Hepatocyte (in vitro differentiated cells): ENCODE results near the gene TRABD. TPM values are rescaled to one million over a fixed set of nuclear protein-coding genes. Genes with fewer than 3 reads are reported as not detected.

Experiments used
- DNase-seq: peaks from one replicate; pipeline ENCODE4 v3.0.0-alpha.2; 2016; ENCODE audit warnings: low spot score
- H2AFZ ChIP-seq: fragments of 200-600 bp; sonication (generic); 2 replicates; pipeline ENCODE4 v1.6.0; 2016; ENCODE audit warnings: antibody characterized with exemption, mild to moderate bottlenecking
- H3K27ac ChIP-seq: fragments of 200-600 bp; sonication (generic); 2 replicates; pipeline ENCODE4 v1.5.1; 2016; ENCODE audit warnings: mild to moderate bottlenecking
- H3K27me3 ChIP-seq: fragments of 200-600 bp; sonication (generic); 2 replicates; pipeline ENCODE4 v1.6.1; 2016
- H3K36me3 ChIP-seq: fragments of 200-600 bp; sonication (generic); replicated peaks from 2 replicates; pipeline ENCODE4 v1.5.1; 2016; ENCODE audit warnings: low read depth; ENCODE audit not compliant: insufficient read depth
- H3K4me1 ChIP-seq: fragments of 200-600 bp; sonication (generic); 2 replicates; pipeline ENCODE4 v1.5.1; 2016; ENCODE audit warnings: mild to moderate bottlenecking, moderate library complexity; ENCODE audit not compliant: insufficient read depth
- H3K4me2 ChIP-seq: fragments of 200-600 bp; sonication (generic); 2 replicates; pipeline ENCODE4 v1.6.0; 2016
- H3K4me3 ChIP-seq: fragments of 200-600 bp; sonication (generic); 2 replicates; pipeline ENCODE4 v1.5.1; 2016; ENCODE audit warnings: mild to moderate bottlenecking
- H3K79me2 ChIP-seq: fragments of 200-600 bp; sonication (generic); 2 replicates; pipeline ENCODE4 v1.6.0; 2017; ENCODE audit warnings: mild to moderate bottlenecking
- H3K9me2 ChIP-seq: fragments of 200-600 bp; sonication (generic); replicated peaks from 2 replicates; pipeline ENCODE4 v1.6.0; 2017; ENCODE audit warnings: mild to moderate bottlenecking; ENCODE audit not compliant: insufficient read depth
- H3K9me3 ChIP-seq: fragments of 200-600 bp; sonication (generic); 2 replicates; pipeline ENCODE4 v1.5.1; 2016; ENCODE audit warnings: low read depth, mild to moderate bottlenecking
- H4K20me1 ChIP-seq: fragments of 200-600 bp; sonication (generic); 2 replicates; pipeline ENCODE4 v1.6.0; 2016; ENCODE audit warnings: mild to moderate bottlenecking; ENCODE audit not compliant: insufficient read depth, poor library complexity, severe bottlenecking
- EZH2 ChIP-seq: fragments of 200-600 bp; sonication (generic); IDR thresholded peaks from 2 replicates; pipeline ENCODE4 v1.6.1; 2016; ENCODE audit warnings: antibody characterized with exemption, mild to moderate bottlenecking, borderline replicate concordance
- EZH2phosphoT487 ChIP-seq: fragments of 200-600 bp; sonication (generic); IDR thresholded peaks from one replicate; pipeline ENCODE4 v1.6.1; 2018; ENCODE audit warnings: antibody characterized with exemption, mild to moderate bottlenecking, low read depth, moderate library complexity; ENCODE audit not compliant: unreplicated experiment, severe bottlenecking
- WGBS: methylation state at CpG from one replicate; pipeline ENCODE4 v1.1.6; 2016; ENCODE audit warnings: low lambda C conversion rate; ENCODE audit errors: missing lambda C conversion rate; 5-methylcytosine and 5-hydroxymethylcytosine counted together
- polyA plus RNA-seq: library from polyadenylated mRNA; unstranded; fragments of >200 nt; fragmentation: Nextera tagmentation; extraction: Ambion mirVana; gene quantifications from 2 replicates; pipeline ENCODE4 v1.2.1, GENCODE V29; 2016
- total RNA-seq: library from RNA; depleted of rRNA; stranded (reverse); fragments of >200 nt; gene quantifications from 2 replicates; pipeline ENCODE4 v1.2.3, GENCODE V29; 2014
- TF ChIP-seq, protein P1 (sequence below): fragments of 200-600 bp; sonication (generic); IDR thresholded peaks from 2 replicates; pipeline ENCODE4 v1.5.1; 2016; ENCODE audit warnings: antibody characterized with exemption, mild to moderate bottlenecking; ENCODE audit not compliant: poor library complexity

The TRABD gene
- total and polyA plus RNA-seq, 2 experiments from 2014 or later, result 25.9 to 62.3 TPM

DNA sequence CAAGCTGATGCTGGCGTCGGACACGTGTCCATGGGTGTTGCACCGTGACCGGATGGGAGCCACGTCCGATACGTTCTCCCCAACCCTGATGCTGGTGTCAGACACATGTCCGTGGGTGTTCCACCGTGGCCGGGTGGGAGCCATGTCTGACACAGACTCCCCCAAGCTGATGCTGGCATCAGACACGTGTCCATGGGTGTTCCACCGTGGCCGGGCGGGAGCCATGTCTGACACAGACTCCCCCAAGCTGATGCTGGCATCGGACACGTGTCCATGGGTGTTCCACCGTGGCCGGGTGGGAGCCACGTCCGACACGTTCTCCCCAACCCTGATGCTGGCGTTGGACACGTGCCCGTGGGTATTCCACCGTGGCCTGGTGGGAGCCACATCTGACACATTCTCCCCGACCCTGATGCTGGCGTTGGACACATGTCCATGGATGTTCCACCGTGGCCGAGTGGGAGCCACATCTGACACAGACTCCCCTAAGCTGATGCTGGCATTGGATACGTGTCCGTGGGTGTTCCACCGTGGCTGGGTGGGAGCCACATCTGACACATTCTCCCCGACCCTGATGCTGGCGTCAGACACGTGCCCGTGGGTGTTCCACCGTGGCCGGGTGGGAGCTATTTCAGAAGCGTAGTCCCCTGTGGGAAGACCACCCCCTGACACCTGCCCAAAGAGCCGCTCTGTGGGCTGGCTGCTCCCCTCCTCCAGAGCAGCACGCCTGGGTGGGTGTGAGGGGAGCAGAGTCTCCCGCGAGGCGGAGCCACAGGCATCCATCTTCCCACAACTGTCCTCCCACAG is 35.1 kb downstream of the TRABD start:
- no peaks in the 10 kb centered on the region for H3K36me3 ChIP-seq
- TF ChIP-seq EZH2phosphoT487 (no peak), EZH2 (no peak)
- TF ChIP-seq, protein P1, sequence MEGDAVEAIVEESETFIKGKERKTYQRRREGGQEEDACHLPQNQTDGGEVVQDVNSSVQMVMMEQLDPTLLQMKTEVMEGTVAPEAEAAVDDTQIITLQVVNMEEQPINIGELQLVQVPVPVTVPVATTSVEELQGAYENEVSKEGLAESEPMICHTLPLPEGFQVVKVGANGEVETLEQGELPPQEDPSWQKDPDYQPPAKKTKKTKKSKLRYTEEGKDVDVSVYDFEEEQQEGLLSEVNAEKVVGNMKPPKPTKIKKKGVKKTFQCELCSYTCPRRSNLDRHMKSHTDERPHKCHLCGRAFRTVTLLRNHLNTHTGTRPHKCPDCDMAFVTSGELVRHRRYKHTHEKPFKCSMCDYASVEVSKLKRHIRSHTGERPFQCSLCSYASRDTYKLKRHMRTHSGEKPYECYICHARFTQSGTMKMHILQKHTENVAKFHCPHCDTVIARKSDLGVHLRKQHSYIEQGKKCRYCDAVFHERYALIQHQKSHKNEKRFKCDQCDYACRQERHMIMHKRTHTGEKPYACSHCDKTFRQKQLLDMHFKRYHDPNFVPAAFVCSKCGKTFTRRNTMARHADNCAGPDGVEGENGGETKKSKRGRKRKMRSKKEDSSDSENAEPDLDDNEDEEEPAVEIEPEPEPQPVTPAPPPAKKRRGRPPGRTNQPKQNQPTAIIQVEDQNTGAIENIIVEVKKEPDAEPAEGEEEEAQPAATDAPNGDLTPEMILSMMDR, result no peak
- H2AFZ ChIP-seq, result no peak overlapping the region
- H3K4me1 ChIP-seq, result no peaks in the 10 kb centered on the region
- WGBS, result 98% methylated on average over 38 of the region's 45 CpGs
- DNase-seq, result no peak
- no peak overlapping the region for H3K4me3 ChIP-seq
- H3K9me3 ChIP-seq, result no peaks in the 10 kb centered on the region
- H4K20me1 ChIP-seq, result no peaks in the 10 kb centered on the region
- H3K27ac ChIP-seq, result no peak overlapping the region
- H3K79me2 ChIP-seq, result no peaks in the 10 kb centered on the region
- no peaks in the 10 kb centered on the region for H3K27me3 ChIP-seq
- H3K4me2 ChIP-seq, result no peak overlapping the region
- no peaks in the 10 kb centered on the region for H3K9me2 ChIP-seq

DNA sequence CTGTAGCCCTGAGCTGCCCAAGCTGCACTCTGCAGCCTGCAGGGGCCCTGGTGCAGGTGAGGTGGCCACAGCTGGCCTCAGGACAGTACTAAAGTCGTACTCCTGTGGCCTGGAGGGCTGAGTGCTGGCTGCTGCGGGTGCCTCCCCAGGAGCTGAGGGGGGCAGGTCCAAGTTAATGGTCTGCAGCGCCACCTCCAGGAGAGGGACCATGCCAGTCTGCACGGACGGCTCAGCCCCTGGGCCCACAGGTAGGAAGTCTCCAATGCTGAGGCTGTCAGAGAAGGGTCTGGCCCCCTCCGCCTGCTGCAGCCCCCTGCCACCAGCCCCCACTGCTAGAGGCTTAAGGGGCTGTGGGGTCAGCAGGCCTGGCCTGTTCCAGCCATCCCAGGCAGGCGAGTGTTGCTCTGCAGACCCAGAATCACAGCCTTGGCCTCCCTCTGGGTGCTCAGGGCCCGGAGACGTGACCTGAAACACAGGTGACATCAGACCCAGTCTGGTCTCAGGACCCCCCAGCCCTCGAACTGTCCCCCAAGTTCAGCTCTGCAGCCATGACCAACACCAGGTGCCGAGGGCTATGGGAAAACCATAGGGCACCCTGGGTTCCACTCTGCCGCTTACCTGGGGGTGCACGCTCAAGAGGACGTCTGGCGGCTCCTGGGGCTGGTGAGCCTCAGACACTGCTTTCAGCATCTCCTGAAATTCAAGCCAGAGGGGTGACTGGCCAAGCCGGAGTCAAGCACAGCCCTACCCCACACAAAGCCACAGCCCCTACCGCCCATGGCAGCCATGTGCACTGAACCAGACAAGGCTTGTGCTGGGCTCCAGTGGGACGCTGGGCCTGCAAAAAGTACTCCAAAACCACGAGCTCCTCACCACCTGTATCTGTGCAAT is 35.9 kb downstream of the TRABD start:
- H3K4me2 ChIP-seq, result no peak overlapping the region
- no peaks in the 10 kb centered on the region for H3K79me2 ChIP-seq
- H3K4me1 ChIP-seq, result no peaks in the 10 kb centered on the region
- TF ChIP-seq EZH2 (no peak), EZH2phosphoT487 (no peak)
- TF ChIP-seq, protein P1, result no peak
- no peak for DNase-seq
- H2AFZ ChIP-seq, result no peak overlapping the region
- H3K9me3 ChIP-seq, result no peaks in the 10 kb centered on the region
- no peaks in the 10 kb centered on the region for H3K36me3 ChIP-seq
- no peak overlapping the region for H3K4me3 ChIP-seq
- H3K27me3 ChIP-seq, result no peaks in the 10 kb centered on the region
- no peaks in the 10 kb centered on the region for H3K9me2 ChIP-seq
- WGBS, result 95% methylated on average over 19 of the region's 19 CpGs
- H4K20me1 ChIP-seq, result no peaks in the 10 kb centered on the region
- no peak overlapping the region for H3K27ac ChIP-seq

DNA sequence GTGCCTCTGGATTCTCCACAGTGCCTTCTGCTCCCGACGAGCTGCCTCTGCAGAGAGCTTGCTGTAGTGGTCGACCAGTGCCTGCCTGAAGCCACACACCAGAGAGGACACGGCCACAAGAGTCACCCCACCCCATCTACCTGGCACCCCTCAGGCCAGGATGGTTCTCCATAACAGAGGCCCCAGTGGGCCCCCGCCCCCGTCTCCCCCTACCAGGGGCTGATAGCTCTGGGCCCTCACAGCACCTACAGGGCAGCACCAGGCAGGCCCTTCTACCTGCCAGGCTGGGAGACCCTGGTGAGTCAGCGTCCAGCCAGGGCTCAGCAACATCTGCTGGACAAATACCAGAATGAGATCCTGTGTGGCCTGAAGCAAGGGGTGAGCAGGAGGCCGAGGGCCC is 36.8 kb downstream of the TRABD start:
- H3K4me2 ChIP-seq, result no peak overlapping the region
- no peaks in the 10 kb centered on the region for H3K36me3 ChIP-seq
- no peaks in the 10 kb centered on the region for H3K79me2 ChIP-seq
- H4K20me1 ChIP-seq, result no peaks in the 10 kb centered on the region
- H3K4me1 ChIP-seq, result no peaks in the 10 kb centered on the region
- no peak overlapping the region for H3K27ac ChIP-seq
- H2AFZ ChIP-seq, result no peak overlapping the region
- WGBS, result 95% methylated on average over 5 of the region's 8 CpGs
- H3K9me2 ChIP-seq, result no peaks in the 10 kb centered on the region
- TF ChIP-seq EZH2 (no peak), EZH2phosphoT487 (no peak)
- TF ChIP-seq, protein P1, result no peak
- H3K27me3 ChIP-seq, result no peaks in the 10 kb centered on the region
- no peak for DNase-seq
- H3K4me3 ChIP-seq, result no peak overlapping the region
- no peaks in the 10 kb centered on the region for H3K9me3 ChIP-seq
